Measurements from ENCODE around the gene UQCC5.

Gene UQCC5, protein sequence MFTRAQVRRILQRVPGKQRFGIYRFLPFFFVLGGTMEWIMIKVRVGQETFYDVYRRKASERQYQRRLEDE

DNA sequence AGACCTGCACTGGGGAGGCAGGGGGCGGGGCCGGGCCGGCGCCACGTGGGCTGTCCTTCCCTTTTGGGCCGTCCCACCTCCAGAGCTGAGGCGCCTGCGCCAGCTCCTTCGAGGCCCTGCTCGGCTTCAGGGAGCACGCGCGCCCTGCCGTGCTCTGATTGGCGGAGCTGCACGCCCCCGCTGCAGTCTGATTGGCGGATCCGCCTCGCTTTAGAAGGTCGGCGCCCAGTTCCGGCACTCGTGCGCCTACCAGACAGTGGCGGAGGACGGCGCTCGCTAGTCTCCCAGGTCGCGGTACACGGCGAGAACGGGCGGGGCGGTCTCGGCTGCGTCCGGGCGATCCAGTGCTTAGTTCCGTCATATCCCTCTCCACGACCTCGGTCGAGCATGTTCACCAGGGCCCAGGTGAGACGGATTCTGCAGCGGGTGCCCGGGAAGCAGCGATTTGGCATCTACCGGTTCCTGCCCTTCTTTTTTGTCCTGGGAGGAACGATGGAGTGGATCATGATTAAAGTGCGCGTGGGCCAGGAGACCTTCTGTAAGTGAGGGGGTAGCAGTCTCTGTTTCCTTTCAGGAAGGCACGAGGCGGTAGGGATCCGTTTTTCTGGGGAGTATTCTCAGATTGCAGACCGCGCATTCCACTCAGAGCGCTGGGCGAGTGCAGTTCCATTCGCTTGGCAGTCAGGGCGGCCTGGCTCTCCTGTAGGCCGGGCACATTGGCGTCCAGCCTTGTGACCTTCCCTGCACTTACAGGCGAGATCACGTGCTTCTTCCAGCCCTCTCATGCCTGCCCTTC, at the start of gene UQCC5:
Gene UQCC5, plus strand, starts transcription at position 237 of the 796 bp plus-strand sequence. Its CDS starts 151 bp downstream, at position 388.
- DNase-seq (ENCODE audit: low read depth), result peak; percentile 100
- H3K4me3 ChIP-seq (ENCODE audit: low read depth, low read length), result peak within 1 kb of the TSS; percentile 83
- TF ChIP-seq, protein P1, sequence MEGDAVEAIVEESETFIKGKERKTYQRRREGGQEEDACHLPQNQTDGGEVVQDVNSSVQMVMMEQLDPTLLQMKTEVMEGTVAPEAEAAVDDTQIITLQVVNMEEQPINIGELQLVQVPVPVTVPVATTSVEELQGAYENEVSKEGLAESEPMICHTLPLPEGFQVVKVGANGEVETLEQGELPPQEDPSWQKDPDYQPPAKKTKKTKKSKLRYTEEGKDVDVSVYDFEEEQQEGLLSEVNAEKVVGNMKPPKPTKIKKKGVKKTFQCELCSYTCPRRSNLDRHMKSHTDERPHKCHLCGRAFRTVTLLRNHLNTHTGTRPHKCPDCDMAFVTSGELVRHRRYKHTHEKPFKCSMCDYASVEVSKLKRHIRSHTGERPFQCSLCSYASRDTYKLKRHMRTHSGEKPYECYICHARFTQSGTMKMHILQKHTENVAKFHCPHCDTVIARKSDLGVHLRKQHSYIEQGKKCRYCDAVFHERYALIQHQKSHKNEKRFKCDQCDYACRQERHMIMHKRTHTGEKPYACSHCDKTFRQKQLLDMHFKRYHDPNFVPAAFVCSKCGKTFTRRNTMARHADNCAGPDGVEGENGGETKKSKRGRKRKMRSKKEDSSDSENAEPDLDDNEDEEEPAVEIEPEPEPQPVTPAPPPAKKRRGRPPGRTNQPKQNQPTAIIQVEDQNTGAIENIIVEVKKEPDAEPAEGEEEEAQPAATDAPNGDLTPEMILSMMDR (IDR thresholded peaks at IDR 0.05; ENCODE audit: insufficient read depth, low read depth, low read length, missing control alignments), result no peak

DNA sequence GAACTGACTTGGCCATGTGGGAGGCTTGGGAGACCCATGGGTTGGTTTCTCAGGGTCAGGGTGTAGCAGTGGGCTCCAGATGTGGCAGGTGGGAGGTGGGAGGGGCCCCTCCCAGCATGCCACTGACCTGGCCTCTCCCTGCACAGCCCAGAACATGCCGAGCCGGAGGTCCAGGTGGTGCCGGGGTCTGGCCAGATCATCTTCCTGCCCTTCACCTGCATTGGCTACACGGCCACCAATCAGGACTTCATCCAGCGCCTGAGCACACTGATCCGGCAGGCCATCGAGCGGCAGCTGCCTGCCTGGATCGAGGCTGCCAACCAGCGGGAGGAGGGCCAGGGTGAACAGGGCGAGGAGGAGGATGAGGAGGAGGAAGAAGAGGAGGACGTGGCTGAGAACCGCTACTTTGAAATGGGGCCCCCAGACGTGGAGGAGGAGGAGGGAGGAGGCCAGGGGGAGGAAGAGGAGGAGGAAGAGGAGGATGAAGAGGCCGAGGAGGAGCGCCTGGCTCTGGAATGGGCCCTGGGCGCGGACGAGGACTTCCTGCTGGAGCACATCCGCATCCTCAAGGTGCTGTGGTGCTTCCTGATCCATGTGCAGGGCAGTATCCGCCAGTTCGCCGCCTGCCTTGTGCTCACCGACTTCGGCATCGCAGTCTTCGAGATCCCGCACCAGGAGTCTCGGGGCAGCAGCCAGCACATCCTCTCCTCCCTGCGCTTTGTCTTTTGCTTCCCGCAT, 49.2 kb upstream of the UQCC5 start:
- TF ChIP-seq, protein P1 (IDR thresholded peaks at IDR 0.05; ENCODE audit: insufficient read depth, low read depth, low read length, missing control alignments), result no peak
- H3K4me3 ChIP-seq (ENCODE audit: low read depth, low read length), result no peak overlapping the region

DNA sequence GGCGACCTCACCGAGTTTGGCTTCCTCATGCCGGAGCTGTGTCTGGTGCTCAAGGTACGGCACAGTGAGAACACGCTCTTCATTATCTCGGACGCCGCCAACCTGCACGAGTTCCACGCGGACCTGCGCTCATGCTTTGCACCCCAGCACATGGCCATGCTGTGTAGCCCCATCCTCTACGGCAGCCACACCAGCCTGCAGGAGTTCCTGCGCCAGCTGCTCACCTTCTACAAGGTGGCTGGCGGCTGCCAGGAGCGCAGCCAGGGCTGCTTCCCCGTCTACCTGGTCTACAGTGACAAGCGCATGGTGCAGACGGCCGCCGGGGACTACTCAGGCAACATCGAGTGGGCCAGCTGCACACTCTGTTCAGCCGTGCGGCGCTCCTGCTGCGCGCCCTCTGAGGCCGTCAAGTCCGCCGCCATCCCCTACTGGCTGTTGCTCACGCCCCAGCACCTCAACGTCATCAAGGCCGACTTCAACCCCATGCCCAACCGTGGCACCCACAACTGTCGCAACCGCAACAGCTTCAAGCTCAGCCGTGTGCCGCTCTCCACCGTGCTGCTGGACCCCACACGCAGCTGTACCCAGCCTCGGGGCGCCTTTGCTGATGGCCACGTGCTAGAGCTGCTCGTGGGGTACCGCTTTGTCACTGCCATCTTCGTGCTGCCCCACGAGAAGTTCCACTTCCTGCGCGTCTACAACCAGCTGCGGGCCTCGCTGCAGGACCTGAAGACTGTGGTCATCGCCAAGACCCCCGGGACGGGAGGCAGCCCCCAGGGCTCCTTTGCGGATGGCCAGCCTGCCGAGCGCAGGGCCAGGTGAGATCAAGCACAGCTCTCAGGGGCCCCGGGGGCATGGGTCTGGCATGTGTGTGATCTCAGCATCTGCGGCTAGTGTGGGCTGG, 48.4 kb upstream of the UQCC5 start:
- no peak for DNase-seq (ENCODE audit: low read depth)
- TF ChIP-seq, protein P1 (IDR thresholded peaks at IDR 0.05; ENCODE audit: insufficient read depth, low read depth, low read length, missing control alignments), result no peak
- no peak overlapping the region for H3K4me3 ChIP-seq (ENCODE audit: low read depth, low read length)

More for the DNA sequence above, 49.2 kb upstream of the UQCC5 start:
- DNase-seq (ENCODE audit: low read depth), result no peak

- no peak for DNase-seq (ENCODE audit: low read depth)
- H3K4me3 ChIP-seq (ENCODE audit: low read depth, low read length), result no peak overlapping the region
- TF ChIP-seq, protein P1 (IDR thresholded peaks at IDR 0.05; ENCODE audit: insufficient read depth, low read depth, low read length, missing control alignments), result no peak
Measured at GRCh38 chr3:52488746-52489145, 47.7 kb upstream of the UQCC5 start.

DNA sequence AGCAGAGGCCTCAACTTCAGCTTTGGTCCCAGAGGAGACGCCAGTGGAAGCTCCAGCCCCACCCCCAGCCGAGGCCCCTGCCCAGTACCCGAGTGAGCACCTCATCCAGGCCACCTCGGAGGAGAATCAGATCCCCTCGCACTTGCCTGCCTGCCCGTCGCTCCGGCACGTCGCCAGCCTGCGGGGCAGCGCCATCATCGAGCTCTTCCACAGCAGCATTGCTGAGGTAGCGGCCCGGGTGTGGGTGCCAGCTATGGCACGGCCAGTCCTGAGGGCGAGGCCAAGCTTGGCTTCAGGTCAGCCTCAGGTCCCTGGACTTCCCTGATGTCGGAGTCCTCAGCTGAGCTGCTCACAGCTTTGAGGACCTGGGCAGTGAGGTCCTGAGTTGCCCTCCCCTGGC, 47.0 kb upstream of the UQCC5 start:
- no peak for DNase-seq (ENCODE audit: low read depth)
- no peak overlapping the region for H3K4me3 ChIP-seq (ENCODE audit: low read depth, low read length)
- TF ChIP-seq, protein P1 (IDR thresholded peaks at IDR 0.05; ENCODE audit: insufficient read depth, low read depth, low read length, missing control alignments), result no peak
